Nephron progenitor cell (in vitro differentiated cells): ENCODE results near the gene ABCC8.

Source experiments
- DNase-seq: peaks from one replicate; pipeline ENCODE4 v3.0.0; 2021
- H3K27ac Mint-ChIP-seq: 2 replicates; pipeline ENCODE4 v1.8.0; 2021; ENCODE audit warnings: mild to moderate bottlenecking, moderate library complexity, mixed read lengths
- H3K27me3 Mint-ChIP-seq: 2 replicates; pipeline ENCODE4 v1.8.0; 2021; ENCODE audit warnings: mild to moderate bottlenecking, low read depth, mixed read lengths; ENCODE audit not compliant: poor library complexity
- H3K36me3 Mint-ChIP-seq: 2 replicates; pipeline ENCODE4 v1.8.0; 2021; ENCODE audit warnings: low read depth, mixed read lengths
- H3K4me1 Mint-ChIP-seq: 2 replicates; pipeline ENCODE4 v1.8.0; 2021; ENCODE audit warnings: mixed read lengths
- H3K4me3 Mint-ChIP-seq: 2 replicates; pipeline ENCODE4 v1.8.0; 2021; ENCODE audit warnings: mild to moderate bottlenecking, moderate library complexity, mixed read lengths
- H3K9me3 Mint-ChIP-seq: 2 replicates; pipeline ENCODE4 v1.8.0; 2021; ENCODE audit warnings: mild to moderate bottlenecking, moderate library complexity, mixed read lengths
- TF ChIP-seq, protein P1 (sequence below): fragments of 200-600 bp; sonication (generic); IDR thresholded peaks from 2 replicates; pipeline ENCODE4 v1.5.0; 2021; ENCODE audit warnings: antibody characterized with exemption

The ABCC8 gene

DNA sequence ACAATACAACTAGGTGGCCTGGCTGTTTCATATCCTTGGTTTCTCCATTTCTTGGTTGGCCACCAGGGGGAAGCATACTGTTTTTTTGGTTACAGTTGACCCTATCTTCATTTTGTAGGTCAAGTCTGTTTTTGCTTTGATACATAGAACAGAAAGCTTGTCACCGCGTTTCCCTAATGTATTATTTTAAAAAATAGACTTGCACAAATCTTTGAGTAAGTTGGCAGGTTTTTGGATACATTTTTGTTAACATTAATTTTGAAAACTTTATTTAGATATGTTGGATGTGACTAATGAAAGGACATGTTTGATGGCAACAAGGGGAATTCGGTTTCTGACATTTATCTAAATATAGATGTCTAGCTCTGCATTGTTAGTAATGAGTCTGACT is 122.0 kb downstream of the ABCC8 start:
- Mint-ChIP-seq H3K27ac (no peak overlapping the region), H3K9me3 (peaks cover 34% of the 10 kb centered on the region), H3K27me3 (peaks cover 50% of the 10 kb centered on the region), H3K36me3 (peaks cover 15% of the 10 kb centered on the region), H3K4me1 (peaks cover 22% of the 10 kb centered on the region), H3K4me3 (peak overlapping the region; percentile 87)
- peak; percentile 71 for DNase-seq
- TF ChIP-seq, protein P1, sequence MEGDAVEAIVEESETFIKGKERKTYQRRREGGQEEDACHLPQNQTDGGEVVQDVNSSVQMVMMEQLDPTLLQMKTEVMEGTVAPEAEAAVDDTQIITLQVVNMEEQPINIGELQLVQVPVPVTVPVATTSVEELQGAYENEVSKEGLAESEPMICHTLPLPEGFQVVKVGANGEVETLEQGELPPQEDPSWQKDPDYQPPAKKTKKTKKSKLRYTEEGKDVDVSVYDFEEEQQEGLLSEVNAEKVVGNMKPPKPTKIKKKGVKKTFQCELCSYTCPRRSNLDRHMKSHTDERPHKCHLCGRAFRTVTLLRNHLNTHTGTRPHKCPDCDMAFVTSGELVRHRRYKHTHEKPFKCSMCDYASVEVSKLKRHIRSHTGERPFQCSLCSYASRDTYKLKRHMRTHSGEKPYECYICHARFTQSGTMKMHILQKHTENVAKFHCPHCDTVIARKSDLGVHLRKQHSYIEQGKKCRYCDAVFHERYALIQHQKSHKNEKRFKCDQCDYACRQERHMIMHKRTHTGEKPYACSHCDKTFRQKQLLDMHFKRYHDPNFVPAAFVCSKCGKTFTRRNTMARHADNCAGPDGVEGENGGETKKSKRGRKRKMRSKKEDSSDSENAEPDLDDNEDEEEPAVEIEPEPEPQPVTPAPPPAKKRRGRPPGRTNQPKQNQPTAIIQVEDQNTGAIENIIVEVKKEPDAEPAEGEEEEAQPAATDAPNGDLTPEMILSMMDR, result peak; percentile 57

DNA sequence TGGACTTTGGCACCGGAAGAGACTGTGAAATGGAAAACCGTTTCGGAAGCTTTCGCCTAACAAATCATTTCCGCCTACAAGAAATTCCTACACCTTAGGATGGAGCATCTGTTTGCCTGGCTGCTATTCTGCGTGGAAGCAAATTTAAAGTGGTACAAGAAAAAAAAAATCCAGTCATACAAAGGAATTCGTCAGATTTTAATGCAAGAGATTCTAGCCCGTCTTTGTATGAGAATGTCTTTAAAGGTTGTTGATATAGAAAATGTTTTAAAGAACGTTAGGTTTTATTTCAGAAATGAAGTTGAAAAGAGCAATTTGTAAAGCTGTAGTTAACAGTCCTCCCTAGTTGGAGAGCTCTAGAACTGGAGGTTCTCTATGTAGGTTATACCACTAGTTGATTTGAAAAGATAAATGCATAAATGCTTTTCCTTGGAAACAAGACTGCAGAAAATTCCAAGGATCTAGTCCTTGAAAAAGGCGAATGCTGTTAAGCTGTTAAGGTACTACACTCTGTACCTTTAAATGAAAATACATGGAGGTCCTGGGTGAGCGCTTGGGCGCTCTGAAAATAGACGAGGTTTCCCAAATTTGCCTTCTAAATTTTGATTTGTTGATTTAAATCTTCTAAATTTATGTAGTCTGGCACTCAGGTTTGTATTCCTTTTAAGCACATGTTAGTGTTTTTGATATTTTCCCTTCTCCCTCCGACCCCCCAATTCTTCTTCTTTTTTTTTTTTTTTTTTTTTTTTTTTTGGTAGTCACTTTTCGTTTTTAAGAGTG is 122.6 kb downstream of the ABCC8 start:
- Mint-ChIP-seq H3K9me3 (peaks cover 28% of the 10 kb centered on the region), H3K4me3 (peak overlapping the region; percentile 87), H3K4me1 (peaks cover 22% of the 10 kb centered on the region), H3K27ac (no peak overlapping the region), H3K27me3 (peaks cover 56% of the 10 kb centered on the region), H3K36me3 (peaks cover 9% of the 10 kb centered on the region)
- TF ChIP-seq, protein P1, result no peak
- no peak for DNase-seq

DNA sequence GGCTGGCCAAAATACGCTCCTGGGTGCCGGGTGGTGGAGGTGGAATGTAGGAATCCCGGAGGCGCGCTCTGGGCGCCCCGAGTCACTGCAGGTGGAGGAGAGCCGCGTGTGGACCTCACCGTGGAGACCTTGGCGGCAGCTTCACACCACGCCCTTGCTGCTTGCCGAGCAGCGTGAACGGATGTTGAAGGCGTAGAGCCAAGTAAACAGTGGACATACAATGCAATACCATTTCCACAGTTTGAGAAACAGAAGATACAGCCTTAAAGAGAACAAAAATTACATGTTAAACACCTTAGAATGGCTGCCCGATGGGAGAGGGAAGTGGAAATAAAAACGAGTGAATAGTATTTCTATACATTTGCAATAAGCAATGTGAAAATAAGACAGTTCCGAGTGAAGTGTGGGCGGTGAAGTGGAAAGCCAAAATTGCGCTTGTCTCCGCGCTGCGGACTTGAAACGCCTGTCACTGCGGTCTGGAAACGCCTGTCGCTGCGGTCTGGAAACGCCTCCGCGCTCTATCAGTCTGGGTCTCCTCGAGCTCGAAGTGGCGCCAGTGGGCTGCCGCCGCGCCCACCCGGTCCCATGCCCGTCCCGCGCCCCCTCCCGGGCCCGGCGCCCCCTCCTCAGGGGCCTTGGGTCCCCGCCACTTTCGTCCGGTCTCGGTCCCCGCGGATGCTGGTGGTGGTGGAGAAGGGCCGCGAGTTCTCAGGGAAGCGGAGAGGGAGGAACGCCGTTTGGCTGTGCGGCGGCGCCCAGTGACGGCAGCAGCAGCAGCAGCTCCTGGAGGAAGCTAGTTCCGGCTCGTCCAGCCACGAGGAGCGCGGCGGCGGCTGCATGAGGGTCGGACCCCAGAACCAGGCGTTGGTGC is 123.5 kb downstream of the ABCC8 start:
- DNase-seq, result peak; percentile 75
- Mint-ChIP-seq H3K27me3 (peaks cover 63% of the 10 kb centered on the region), H3K36me3 (peaks cover 5% of the 10 kb centered on the region), H3K27ac (no peak overlapping the region), H3K4me1 (peaks cover 22% of the 10 kb centered on the region), H3K4me3 (peak overlapping the region; percentile 87), H3K9me3 (peaks cover 24% of the 10 kb centered on the region)
- TF ChIP-seq, protein P1, result no peak

DNA sequence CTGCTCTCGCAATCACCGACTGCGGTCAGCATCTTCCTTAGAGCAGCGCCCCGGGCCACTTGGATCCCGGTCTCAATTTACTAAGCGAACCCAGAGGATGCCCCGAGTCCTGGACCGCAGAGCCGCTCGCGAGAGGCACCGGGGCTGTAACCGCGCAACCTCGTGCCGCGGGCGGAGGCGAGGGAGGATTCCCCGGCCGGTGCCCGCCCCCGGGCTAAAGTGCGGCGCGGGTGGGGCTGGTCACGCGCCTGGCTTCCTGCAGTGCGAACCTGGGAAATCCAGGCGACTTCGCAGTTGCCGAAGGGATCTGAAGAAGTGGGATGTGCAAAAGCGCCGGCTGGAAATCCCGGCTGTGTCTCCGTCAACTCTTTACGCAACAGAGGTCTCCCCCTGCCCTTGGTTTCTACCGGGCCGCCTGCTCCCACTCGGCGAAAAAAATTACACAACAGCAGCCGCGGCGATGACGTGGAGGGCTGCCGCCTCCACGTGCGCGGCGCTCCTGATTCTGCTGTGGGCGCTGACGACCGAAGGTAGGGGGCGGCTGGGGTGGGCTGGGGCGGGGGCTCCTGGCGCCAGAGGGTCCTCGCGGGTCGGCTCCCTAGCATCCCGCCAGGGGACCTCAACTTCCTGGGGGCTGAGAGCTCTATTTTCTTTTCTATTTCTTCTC is 125.0 kb downstream of the ABCC8 start, which contains the start of gene NCR3LG1:
Gene NCR3LG1, plus strand, starts transcription at position 291 of the 667 bp plus-strand sequence. Its CDS starts 170 bp downstream, at position 461.
- peaks cover 68% of the 10 kb centered on the region for H3K27me3 Mint-ChIP-seq
- peak; percentile 51 for DNase-seq
- peak within 1 kb of the TSS; percentile 87 for H3K4me3 Mint-ChIP-seq
- H3K4me1 Mint-ChIP-seq, result peaks cover 22% of the 10 kb centered on the region
- peaks cover 20% of the 10 kb centered on the region for H3K9me3 Mint-ChIP-seq
- H3K36me3 Mint-ChIP-seq, result no peaks in the 10 kb centered on the region
- TF ChIP-seq, protein P1, result no peak
- H3K27ac Mint-ChIP-seq, result no peak within 1 kb of the TSS

DNA sequence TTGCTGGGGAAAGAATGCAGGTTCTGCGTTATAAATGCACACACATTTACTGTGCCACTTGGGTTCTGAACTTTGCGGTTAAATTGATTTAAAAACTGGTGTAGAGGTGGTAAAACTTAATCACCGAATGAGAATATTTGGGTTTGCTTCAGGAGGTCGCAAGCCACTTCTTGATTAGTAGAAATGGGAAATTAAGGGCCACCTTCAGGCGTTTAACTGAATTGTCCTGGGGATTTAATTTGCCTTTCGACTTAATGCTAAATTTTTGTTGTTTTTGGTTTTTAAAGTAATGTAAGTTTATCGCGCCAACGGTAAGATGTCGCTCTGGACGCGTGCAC is 125.5 kb downstream of the ABCC8 start:
- DNase-seq, result no peak
- peaks cover 68% of the 10 kb centered on the region for H3K27me3 Mint-ChIP-seq
- H3K27ac Mint-ChIP-seq, result no peak overlapping the region
- peaks cover 22% of the 10 kb centered on the region for H3K4me1 Mint-ChIP-seq
- no peaks in the 10 kb centered on the region for H3K36me3 Mint-ChIP-seq
- H3K9me3 Mint-ChIP-seq, result peaks cover 15% of the 10 kb centered on the region
- H3K4me3 Mint-ChIP-seq, result peak overlapping the region; percentile 87
- TF ChIP-seq, protein P1, result no peak
